NCI-H510A (cell line): Measurements from ENCODE around the gene SMAD2.
"Not testable (repeated sequence)": the region's sequence is repeated elsewhere in the genome, so short reads cannot be mapped to it uniquely, and the experiment has no call there.

Experiments
- DNase-seq: peaks from one replicate; lab custom pipeline; 2025; lab: John Stamatoyannopoulos, UW

SMAD2 gene

DNA sequence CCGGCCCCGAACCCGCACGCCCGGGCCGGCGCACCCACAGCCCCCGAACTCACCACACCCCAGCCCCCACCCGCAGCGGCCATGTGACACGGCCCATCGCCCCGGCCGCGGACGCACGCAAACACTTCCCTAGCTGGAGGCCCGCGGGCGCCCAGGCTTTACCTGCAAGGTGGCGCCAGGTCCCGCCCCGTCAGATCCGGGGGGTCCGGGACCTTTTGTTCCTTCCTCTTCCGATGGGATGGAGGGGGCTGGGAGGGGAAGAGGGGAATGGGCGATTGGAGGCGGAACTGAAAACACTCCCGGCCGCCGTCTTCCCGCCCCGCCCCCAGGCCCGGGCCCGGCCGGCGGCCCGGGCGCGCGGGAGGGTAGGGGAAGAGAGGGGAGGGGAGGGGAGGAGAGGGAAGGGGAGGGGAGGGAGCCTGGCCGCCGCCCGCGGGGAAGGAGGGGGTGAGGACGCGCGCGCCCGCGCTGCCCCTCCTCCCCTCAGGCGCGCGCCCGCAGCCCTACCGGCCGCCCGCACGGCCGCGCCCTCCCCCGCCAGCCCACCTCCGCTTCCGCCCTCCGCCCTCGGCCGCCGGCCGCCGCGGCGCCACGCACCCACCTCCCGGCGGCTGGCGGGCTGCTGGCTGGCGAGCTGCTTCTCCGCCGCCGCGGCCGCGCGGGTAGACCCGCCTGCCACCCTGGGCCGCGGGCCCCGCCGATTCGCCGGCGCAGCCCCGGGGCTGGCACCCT lies at the start of gene SMAD2:
SMAD2 (minus strand) TSS at position 461 of the 732 bp plus-strand sequence. CDS start 33,903 bp downstream, outside the sequence.
- peak; percentile 72 for DNase-seq

DNA sequence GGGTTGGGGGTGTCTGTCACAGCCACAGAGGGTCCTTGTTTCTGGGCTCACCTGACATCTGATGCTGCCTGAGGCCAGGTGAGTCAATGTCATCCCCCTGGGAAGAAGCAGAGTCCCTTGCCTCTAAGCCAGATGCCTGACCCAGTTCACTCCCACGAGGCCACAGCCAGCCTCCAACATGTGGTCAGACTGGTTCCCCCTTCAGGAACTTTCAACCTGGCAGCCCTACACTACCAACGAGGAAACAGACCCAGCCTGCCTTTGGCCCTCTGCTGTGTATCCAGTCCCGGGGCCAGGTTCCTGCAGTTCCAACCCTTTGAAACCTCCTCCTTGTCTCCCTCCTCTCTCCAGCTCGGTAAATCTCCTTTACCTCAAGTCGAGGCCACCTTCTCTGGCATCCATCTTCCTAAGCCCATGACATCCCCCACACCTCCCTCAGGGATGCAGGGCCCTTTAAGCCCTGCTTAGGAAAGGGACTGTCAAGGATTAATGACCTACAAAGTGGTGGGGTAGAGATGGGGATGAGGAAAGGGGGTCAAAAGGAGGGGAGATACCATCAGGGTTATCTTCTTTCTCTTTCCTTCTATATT lies 49.2 kb upstream of the SMAD2 start:
- no peak for DNase-seq

- DNase-seq, result no peak
Measured at GRCh38 chr18:47978603-47979002, 48.1 kb upstream of the SMAD2 start.

- DNase-seq, result no peak
Measured at GRCh38 chr18:47978141-47978540, 47.7 kb upstream of the SMAD2 start.

- DNase-seq, result no peak
Measured at GRCh38 chr18:47975701-47976100, 45.2 kb upstream of the SMAD2 start.

- no peak for DNase-seq
Measured at GRCh38 chr18:47975105-47975504, 44.6 kb upstream of the SMAD2 start.

DNA sequence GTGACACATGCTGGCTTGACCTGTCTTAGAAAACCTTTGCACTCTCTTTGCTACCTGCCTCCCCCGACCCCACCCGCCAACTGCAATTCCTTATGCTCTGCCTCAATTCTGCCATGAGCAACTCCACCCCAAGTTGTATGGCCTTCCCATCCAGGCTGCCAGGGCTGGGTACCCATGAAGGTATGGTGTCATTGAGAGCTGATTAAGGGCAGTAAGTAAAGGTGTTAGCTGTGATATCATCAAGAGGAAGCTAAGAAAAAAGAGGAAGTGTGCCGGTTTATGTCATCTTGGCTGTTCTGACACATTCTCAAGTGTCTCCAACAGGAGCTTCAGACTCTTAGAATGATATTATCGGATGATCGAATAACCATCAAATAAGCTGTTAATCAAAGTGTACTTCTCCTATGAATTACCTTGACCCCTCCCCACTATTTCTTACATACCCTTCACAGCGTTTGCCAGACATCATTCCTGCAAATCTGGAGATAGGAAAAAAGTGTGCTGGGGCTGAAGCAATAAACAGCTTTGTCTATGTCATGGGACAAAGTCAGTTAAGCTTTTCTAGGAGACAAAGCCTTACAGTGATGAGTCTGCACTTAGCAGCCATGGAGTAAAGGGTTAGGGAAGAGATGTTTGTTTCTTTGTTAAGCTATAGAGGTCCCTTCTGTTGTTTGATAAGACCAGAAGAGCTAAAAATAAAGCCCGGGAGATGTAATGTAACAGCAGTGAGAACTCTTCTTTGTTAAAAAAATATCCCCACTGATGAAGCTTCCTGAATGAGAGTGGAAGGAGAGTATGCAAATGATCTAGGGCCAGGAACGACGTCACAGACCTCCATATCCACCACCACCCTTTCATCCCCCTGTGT lies 40.4 kb upstream of the SMAD2 start:
- no peak for DNase-seq

DNA sequence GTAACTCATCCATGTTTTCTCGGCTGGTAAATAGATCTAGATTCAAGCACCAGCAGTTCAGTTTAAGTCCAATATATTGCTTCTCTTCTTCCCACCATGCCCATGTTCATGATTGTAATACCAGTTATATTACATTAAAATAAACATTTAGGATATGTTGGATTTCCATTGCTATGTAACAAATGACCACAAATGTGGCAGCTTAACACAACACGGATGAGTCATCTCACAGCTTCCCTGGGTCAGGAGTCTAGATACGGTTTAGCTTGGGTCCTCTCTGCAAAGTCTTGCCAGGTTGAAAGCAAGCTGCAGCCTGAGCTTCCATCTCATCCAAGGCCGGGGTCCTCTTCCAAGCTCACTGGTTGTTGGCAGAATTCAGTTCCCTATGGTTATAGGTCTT lies 39.4 kb upstream of the SMAD2 start:
- DNase-seq, result no peak

DNA sequence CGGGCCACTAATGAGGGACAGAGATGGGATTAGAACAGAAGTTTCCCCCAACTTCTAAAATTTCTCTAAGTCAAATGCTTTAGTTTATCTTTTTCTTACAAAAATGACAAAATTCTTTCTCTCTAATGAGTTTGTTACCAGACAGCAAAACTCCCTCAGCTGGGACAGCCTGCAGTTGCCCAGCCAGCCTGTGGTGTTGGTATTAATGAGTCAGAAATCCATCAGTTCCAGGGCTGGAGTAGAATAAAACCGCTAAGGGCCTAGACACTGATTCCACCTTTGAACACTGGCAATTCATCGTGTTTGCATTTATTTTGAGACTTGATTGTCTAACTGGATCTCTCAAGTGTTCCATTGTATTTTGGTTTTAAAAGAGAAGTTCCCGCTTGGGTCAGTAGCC lies 38.3 kb upstream of the SMAD2 start:
- DNase-seq, result no peak

DNA sequence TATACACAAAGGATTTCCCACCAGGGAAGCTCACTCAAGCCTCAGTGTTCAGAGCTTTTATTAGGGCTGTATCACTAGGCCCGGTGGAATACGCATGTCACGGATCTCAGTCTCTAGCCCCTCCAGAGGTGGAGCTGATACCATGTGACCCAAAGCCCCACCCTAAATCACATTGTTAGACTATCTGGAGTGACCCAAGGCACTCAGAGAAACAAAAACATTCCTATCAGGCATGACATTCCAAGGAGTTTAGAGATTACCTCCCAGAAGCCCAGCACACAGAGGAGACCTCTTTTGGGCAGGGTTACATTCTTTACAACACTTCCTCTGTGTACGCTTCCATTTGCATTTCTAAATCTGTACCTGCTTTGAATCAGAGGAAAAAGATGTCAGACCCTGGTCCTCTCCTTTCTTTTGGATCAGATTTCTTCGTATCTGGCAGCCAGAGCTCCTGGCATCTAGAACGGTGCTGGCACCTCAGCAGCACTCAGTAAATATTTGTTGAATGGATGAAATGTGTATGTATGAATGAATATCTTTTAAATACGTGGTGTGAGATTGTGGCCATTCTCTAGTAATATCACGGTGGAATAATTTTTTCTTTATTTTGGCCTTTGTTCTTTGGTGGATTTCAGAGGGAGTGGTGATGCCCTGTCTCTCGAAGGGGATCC lies 37.7 kb upstream of the SMAD2 start:
- DNase-seq, result no peak

DNA sequence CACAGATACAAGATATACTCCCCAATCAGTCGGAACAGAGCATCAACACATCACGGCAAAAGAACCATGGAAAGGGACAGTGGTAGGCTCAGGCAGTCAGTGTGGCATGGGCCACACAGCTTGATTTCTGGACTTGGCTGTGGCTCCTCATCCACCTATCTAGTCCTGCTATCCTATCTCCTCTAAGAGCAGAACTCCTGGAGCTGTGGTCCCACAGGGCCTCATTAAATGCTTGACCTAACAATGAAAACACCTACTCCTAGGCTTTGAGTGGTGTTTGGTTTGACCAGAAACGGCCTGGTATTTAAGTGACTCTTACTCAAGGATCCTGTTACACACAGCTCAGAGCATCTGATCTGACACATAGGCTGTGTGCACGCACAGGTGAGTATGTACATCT lies 33.6 kb upstream of the SMAD2 start:
- peak; percentile 66 for DNase-seq

- DNase-seq, result not testable (repeated sequence)
Measured at GRCh38 chr18:47961003-47961402, 30.5 kb upstream of the SMAD2 start.

DNA sequence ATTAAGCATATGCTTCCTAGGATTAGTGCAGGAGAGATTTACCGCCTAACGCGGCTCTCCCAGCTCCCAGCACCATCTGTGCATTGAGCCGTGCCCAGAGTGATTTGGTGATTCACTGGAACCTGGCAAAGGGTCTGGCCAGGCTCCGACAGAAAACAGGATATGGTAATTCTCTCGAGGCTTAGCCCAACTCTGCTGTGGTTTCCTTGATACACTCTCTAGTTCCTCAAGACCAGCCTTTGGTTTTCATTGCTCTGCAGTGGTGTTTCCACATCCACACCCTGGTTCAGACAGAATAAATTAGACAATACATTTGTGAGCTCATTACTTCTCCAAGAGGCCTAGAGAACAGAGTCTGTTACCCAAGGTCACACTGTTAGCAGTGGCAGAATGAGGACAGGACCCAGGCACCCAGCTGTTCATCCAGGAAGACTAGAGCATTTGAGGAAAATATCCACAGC lies 23.0 kb upstream of the SMAD2 start:
- no peak for DNase-seq

- DNase-seq, result no peak
Measured at GRCh38 chr18:47950511-47950910, 20.1 kb upstream of the SMAD2 start.

DNA sequence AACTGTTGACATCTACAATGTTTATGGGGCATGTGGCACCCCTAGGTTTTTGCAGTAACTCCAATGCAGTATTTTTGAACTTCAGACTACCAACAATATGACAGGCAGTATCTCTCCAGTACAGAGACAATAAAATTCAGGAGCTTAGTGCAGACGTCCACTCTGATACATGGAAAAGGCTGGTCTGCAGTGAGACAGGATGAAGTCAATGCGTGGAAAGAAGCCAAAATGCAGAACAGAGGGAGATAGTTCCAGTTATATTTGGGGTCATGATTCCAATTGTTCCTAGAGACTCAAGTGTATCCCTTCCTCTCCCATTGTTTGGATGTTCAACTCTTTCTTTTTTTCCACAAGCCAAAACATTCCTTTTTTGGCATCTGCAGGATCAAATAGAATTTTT lies 18.7 kb upstream of the SMAD2 start:
- no peak for DNase-seq

DNA sequence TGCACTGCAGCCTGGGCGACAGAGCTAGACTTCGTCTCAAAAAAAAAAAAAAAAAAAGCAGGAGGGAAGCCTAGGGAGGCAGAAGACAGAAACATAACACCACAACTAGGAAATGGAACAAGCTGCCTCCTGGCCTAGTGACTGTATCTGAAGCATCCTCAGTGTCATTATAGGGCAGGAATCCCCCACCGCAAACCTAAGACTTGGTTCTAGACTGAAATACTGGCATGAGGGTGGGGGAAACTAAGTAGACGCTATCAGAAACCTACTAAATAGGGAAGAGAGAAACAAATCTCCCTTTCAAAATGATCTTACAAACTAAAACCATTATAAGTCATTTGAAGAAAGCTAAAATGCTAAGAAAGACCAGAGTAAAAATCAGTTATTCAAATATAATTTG lies 16.4 kb upstream of the SMAD2 start:
- no peak for DNase-seq

- DNase-seq, result no peak
Measured at GRCh38 chr18:47944972-47945852, 14.8 kb upstream of the SMAD2 start.

DNA sequence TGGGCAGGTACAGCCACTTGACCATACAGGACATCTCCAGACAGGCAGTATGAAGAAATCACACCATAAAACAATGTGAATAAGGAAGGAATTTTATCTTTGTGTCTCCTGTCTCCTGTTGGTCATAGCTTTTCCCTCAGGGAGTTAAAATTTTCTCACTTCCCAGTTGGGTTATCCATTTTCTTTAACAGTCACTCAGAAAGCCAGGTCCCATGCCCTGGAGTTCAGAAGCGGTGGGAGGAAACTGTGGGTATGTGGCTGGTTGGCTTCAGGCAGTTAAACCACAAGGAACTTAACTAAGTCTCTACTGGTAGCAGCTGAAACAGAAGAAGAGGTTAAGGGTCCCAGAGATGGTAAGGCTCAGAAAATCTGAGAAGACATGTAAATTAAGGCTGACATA lies 6.5 kb upstream of the SMAD2 start:
- no peak for DNase-seq

- DNase-seq, result no peak
Measured at GRCh38 chr18:47935321-47936055, 5.0 kb upstream of the SMAD2 start.

DNA sequence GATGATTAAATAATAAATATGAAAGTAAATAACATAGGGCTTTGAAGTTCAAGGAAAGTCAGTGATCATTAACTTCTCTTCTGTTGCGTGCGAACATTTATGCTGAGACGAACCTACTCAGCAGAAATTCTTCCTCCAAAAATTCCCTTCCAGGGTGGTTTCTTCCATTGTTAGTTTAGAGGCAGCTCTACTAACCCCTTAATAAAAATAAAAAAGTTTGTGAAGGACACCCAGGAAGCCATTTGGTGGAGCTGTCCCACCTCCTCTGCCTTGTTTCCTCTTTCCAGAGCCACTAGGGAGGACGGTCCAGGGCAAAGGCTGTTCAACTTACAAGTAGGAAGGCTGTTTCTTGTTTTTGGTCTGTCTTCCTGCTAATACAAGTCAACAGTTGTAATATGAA lies 2.1 kb upstream of the SMAD2 start:
- no peak for DNase-seq

GRCh38 chr18:47932190-47932589 lies 1.7 kb upstream of the SMAD2 start:
- DNase-seq, result no peak
